Tibial nerve (tissue), 3 donors: Measurements from ENCODE around the gene ADGRF4.

Source experiments
- CTCF ChIP-seq, 5 experiments: fragments of 200-600 bp in 3 of 5; fragments of 450-650 bp in 2 of 5; sonication (generic) in 3 of 5; IDR thresholded peaks; one replicate each; pipeline ENCODE4 v1.5.1; 2016 to 2019; ENCODE audit warnings: antibody characterized with exemption in 5 of 5, mild to moderate bottlenecking in 3 of 5, moderate library complexity in 2 of 5
- POLR2A ChIP-seq, 2 donors: fragments of 450-650 bp; IDR thresholded peaks; one replicate each; pipeline ENCODE4 v1.6.1; 2017; ENCODE audit warnings: antibody characterized with exemption in 2 of 2, mild to moderate bottlenecking in 2 of 2, moderate library complexity in 2 of 2

- TF ChIP-seq CTCF (IDR thresholded peaks at IDR 0.05), result no peak
- TF ChIP-seq POLR2A (IDR thresholded peaks at IDR 0.05), result no peak
These were observed 17.0 kb upstream of the ADGRF4 start for GRCh38 chr6:47681201-47681990.
